22Rv1 (cell line): Measurements from ENCODE around the gene KCNK7.

Source experiments
- H3K27ac ChIP-seq: fragments of 450-650 bp; 2 replicates; pipeline ENCODE4 v1.5.1; 2017
- ZFX ChIP-seq: fragments of 450-650 bp; IDR thresholded peaks from 2 replicates; pipeline ENCODE4 v1.6.1; 2017; ENCODE audit warnings: antibody characterized with exemption, borderline replicate concordance
- TF ChIP-seq, protein P1 (sequence below): fragments of 450-650 bp; IDR thresholded peaks from 2 replicates; pipeline ENCODE4 v1.5.1; 2017; ENCODE audit warnings: mild to moderate bottlenecking

KCNK7 gene

GRCh38 chr11:65624931-65625627 is 29.5 kb upstream of the KCNK7 start:
- TF ChIP-seq, protein P1, sequence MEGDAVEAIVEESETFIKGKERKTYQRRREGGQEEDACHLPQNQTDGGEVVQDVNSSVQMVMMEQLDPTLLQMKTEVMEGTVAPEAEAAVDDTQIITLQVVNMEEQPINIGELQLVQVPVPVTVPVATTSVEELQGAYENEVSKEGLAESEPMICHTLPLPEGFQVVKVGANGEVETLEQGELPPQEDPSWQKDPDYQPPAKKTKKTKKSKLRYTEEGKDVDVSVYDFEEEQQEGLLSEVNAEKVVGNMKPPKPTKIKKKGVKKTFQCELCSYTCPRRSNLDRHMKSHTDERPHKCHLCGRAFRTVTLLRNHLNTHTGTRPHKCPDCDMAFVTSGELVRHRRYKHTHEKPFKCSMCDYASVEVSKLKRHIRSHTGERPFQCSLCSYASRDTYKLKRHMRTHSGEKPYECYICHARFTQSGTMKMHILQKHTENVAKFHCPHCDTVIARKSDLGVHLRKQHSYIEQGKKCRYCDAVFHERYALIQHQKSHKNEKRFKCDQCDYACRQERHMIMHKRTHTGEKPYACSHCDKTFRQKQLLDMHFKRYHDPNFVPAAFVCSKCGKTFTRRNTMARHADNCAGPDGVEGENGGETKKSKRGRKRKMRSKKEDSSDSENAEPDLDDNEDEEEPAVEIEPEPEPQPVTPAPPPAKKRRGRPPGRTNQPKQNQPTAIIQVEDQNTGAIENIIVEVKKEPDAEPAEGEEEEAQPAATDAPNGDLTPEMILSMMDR = no peak
- TF ChIP-seq ZFX = no peak

GRCh38 chr11:65623852-65624616 is 28.4 kb upstream of the KCNK7 start:
- TF ChIP-seq, protein P1 = no peak
- TF ChIP-seq ZFX = no peak
- H3K27ac ChIP-seq = no peak overlapping the region

More at GRCh38 chr11:65624931-65625627, 29.5 kb upstream of the KCNK7 start:
- no peak overlapping the region for H3K27ac ChIP-seq

GRCh38 chr11:65623177-65623576 is 27.6 kb upstream of the KCNK7 start:
- TF ChIP-seq ZFX = no peak
- TF ChIP-seq, protein P1 = no peak
- H3K27ac ChIP-seq = no peak overlapping the region

GRCh38 chr11:65622011-65622410 is 26.4 kb upstream of the KCNK7 start:
- H3K27ac ChIP-seq = no peak overlapping the region
- TF ChIP-seq, protein P1 = no peak
- TF ChIP-seq ZFX = no peak

DNA sequence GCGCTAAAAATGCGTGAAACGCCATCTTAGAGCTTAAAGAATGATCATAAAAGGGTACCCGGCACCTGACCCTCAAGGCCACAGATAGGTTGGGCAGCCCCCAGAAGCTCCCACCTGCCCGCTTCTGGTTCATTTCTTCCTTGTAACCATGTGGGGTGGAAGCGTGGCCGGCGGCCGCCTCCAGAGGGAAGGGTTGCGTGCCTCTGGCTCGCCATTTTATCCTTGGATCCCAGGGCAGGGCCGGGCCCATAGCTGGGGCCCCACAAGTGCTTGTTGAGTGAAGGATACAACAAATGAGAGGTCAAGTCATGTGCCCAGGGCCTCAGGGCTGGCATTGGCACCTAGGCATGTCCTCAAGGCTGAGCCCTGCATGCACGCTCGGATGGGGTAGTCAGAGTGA is 25.9 kb upstream of the KCNK7 start:
- no peak for TF ChIP-seq ZFX
- TF ChIP-seq, protein P1 = no peak
- no peak overlapping the region for H3K27ac ChIP-seq

DNA sequence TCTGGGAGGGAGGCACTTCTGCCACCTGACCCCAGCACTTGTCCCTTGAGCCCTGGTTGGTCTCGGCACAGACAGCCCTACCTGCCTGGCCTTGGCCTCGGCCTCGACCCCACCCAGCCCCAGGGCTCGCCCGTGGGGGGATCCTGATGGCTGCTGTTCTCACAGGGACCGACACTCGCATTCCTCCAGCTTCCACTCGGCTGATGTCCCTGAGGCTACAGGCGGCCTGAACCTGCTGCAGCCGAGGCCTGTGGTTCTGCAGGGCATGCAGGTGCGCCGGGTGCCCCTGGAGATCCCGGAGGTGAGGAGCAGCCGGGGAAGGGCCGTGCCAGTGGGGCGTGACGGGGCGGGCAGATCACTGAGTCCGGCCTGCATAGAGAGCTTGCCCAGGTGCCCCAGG is 25.1 kb upstream of the KCNK7 start:
- TF ChIP-seq, protein P1 = no peak
- TF ChIP-seq ZFX = no peak
- H3K27ac ChIP-seq = no peak overlapping the region
